K562 (cell line): ENCODE results near the gene ENO3. TPM values are rescaled to one million over a fixed set of nuclear protein-coding genes. Genes with fewer than 3 reads are reported as not detected.

Source experiments
- CC2D1A ChIP-seq: fragments of 450-650 bp; IDR thresholded peaks from 2 replicates; pipeline ENCODE4 v1.6.1; 2017; ENCODE audit warnings: mild to moderate bottlenecking
- CHD1 ChIP-seq: fragments of 200-600 bp; sonication (generic); IDR thresholded peaks from one replicate; pipeline ENCODE4 v1.6.1; 2012; ENCODE audit warnings: mild to moderate bottlenecking, moderate library complexity, low read length, inconsistent platforms
- EGR1 ChIP-seq: fragments of 450-650 bp; conservative IDR thresholded peaks from 2 replicates; pipeline ENCODE4 v1.6.1; 2017; ENCODE audit warnings: mild to moderate bottlenecking
- GABPB2 ChIP-seq: fragments of 250-450 bp; sonication (Bioruptor Pico); conservative IDR thresholded peaks from 2 replicates; pipeline ENCODE4 v1.5.1; 2021; ENCODE audit warnings: mild to moderate bottlenecking
- PHF20 ChIP-seq: fragments of 450-650 bp; IDR thresholded peaks from 2 replicates; pipeline ENCODE4 v1.6.1; 2018; ENCODE audit not compliant: partially characterized antibody
- PHF8 ChIP-seq: fragments of 200-600 bp; sonication (generic); IDR thresholded peaks from 2 replicates; pipeline ENCODE4 v1.6.1; 2012; ENCODE audit warnings: mixed run types, mild to moderate bottlenecking, inconsistent platforms, low read length, moderate library complexity, borderline replicate concordance
- POLR2G ChIP-seq: fragments of 200-400 bp; formaldehyde crosslinking; IDR thresholded peaks from 2 replicates; pipeline ENCODE4 v1.6.1; 2017; ENCODE audit warnings: low read depth, mild to moderate bottlenecking, antibody characterized with exemption, low read length, moderate library complexity
- RBBP5 ChIP-seq: fragments of 200-600 bp; sonication (generic); IDR thresholded peaks from 2 replicates; pipeline ENCODE4 v1.6.1; 2012; ENCODE audit warnings: borderline replicate concordance, mild to moderate bottlenecking, low read length, control low read depth, inconsistent platforms; ENCODE audit not compliant: insufficient read depth, poor library complexity, severe bottlenecking
- RBFOX2 ChIP-seq: fragments of 200-400 bp; formaldehyde crosslinking; IDR thresholded peaks from 2 replicates; pipeline ENCODE4 v1.6.1; 2017; ENCODE audit warnings: low read depth, mild to moderate bottlenecking, low read length, moderate library complexity
- SRF ChIP-seq, 2 experiments: fragments of 250-450, 450-650 bp in 1 of 2; sonication (Bioruptor Pico) in 1 of 2; sonication (generic) in 1 of 2; formaldehyde crosslinking; IDR thresholded peaks; 2 replicates each; pipeline versions ENCODE4 v1.5.0 to v1.5.1; 2020 to 2022; ENCODE audit warnings: mild to moderate bottlenecking in 1 of 2, missing genetic modification reagents in 1 of 2
- UBTF ChIP-seq, 2 experiments: IDR thresholded peaks; 2 replicates each; pipeline ENCODE4 v1.6.1; 2012; ENCODE audit warnings: improper control_type of control experiment in 2 of 2, low read depth in 2 of 2, low read length in 2 of 2, borderline replicate concordance in 1 of 2
- YBX1 ChIP-seq: fragments of 450-650 bp; IDR thresholded peaks from 2 replicates; pipeline ENCODE4 v1.7.1; 2016; ENCODE audit warnings: mild to moderate bottlenecking
- ZBTB11 ChIP-seq, 3 experiments: fragments of 200-800 bp in 1 of 3; fragments of 250-450 bp in 1 of 3; fragments of 450-650 bp in 1 of 3; sonication (Bioruptor Pico) in 1 of 3; sonication (Bioruptor generic) in 1 of 3; formaldehyde crosslinking in 1 of 3; IDR thresholded peaks; 2 replicates each; pipeline versions ENCODE4 v1.6.1 to v1.8.0; 2016 to 2022; ENCODE audit warnings: mild to moderate bottlenecking in 2 of 3, missing genetic modification characterization in 2 of 3, missing compliant biosample characterization in 1 of 3, moderate library complexity in 1 of 3
- ZNF12 ChIP-seq: sonication (generic); formaldehyde crosslinking; IDR thresholded peaks from 2 replicates; pipeline ENCODE4 v1.4.0; 2020; ENCODE audit warnings: mild to moderate bottlenecking, missing genetic modification reagents
- ZNF143 ChIP-seq: sonication (generic); formaldehyde crosslinking; IDR thresholded peaks from 2 replicates; pipeline ENCODE4 v1.9.0; 2022; ENCODE audit warnings: mild to moderate bottlenecking, missing genetic modification reagents
- ZNF785 ChIP-seq: fragments of 250-450 bp; sonication (Bioruptor Pico); IDR thresholded peaks from 2 replicates; pipeline ENCODE4 v1.4.0; 2020; ENCODE audit warnings: mild to moderate bottlenecking
- polyA plus RNA-seq, 8 experiments: library from polyadenylated mRNA; depleted of rRNA in 4 of 8; stranded (reverse) in 5 of 8; unstranded in 3 of 8; fragments of >200 nt; fragmentation: Nextera tagmentation in 2 of 8; fragmentation: Illumina TruSeq in 1 of 8; extraction: Ambion mirVana in 2 of 8; extraction: Trizol in 1 of 8; gene quantifications; 2 replicates each; pipeline versions ENCODE4 v1.2.1 to v1.2.3, GENCODE V29; 2011 to 2014; ENCODE audit warnings: inconsistent platforms in 1 of 8, missing spikeins in 1 of 8
- total RNA-seq, 7 experiments: library from RNA; depleted of rRNA in 6 of 7; stranded (reverse); fragments of >200 nt in 6 of 7; fragmentation: Illumina TruSeq in 2 of 7; extraction: Trizol in 2 of 7; gene quantifications; 2 replicates each; pipeline versions ENCODE4 v1.2.1 to v1.2.3, GENCODE V29; 2011 to 2021; ENCODE audit warnings: low replicate concordance in 1 of 7

Gene ENO3
- total and polyA plus RNA-seq, 9 of the 15 experiments (the other 6 are each of a cell fraction or from before 2014, with no cell fraction given): 5.7 to 17.2 (median 9.9) TPM

GRCh38 chr17:4940555-4941318, 10.2 kb upstream of the ENO3 start (continued):
- TF ChIP-seq ZNF12: no peak
- TF ChIP-seq GABPB2 (CRISPR knock-in tag): no peak
- TF ChIP-seq ZNF143 (CRISPR knock-in tag): no peak
- peak; percentile 75 for TF ChIP-seq POLR2G
- TF ChIP-seq ZBTB11 (CRISPR knock-in tag; IDR thresholded peaks at IDR 0.05): peak in 1 of 3 experiments; percentile 82; a peak in 2 of 6 replicates
- TF ChIP-seq CHD1: peak; percentile 44
- 0 out of 4 replicates have a peak, but pooled peaks of 1 of the 2 experiments have one; percentile 42 for TF ChIP-seq UBTF (IDR thresholded peaks at IDR 0.05; ENCODE audit: borderline replicate concordance in 1 of 2, low read depth in 2 of 2, low read length in 2 of 2)
- TF ChIP-seq CC2D1A: 0 out of 2 replicates have a peak, but pooled peaks have one; percentile 11
- 0 out of 2 replicates have a peak, but pooled peaks have one; percentile 9 for TF ChIP-seq RBFOX2
- TF ChIP-seq RBBP5: peak; percentile 11
- TF ChIP-seq PHF20: peak; percentile 46
- peak; percentile 8; the same call in 1 of the 2 replicates for TF ChIP-seq PHF8
- TF ChIP-seq SRF (CRISPR knock-in tag; IDR thresholded peaks at IDR 0.05): 0 out of 4 replicates have a peak, but pooled peaks of 1 of the 2 experiments have one; percentile 27
- TF ChIP-seq YBX1: no peak
- TF ChIP-seq ZNF785 (CRISPR knock-in tag): no peak
- TF ChIP-seq EGR1: 0 out of 2 replicates have a peak, but pooled peaks have one; percentile 7
